ENCODE measurements around the gene SH3BGRL2.
"Not testable (repeated sequence)": the region's sequence is repeated elsewhere in the genome, so short reads cannot be mapped to it uniquely, and the experiment has no call there.

The SH3BGRL2 gene

GRCh38 chr6:79656134-79656533 lies 25.0 kb downstream of the SH3BGRL2 start:
- ChIA-PET CTCF (no interaction called here), POLR2A (no interaction called here)

GRCh38 chr6:79657238-79657637 lies 26.1 kb downstream of the SH3BGRL2 start:
- TF ChIP-seq, protein P1, sequence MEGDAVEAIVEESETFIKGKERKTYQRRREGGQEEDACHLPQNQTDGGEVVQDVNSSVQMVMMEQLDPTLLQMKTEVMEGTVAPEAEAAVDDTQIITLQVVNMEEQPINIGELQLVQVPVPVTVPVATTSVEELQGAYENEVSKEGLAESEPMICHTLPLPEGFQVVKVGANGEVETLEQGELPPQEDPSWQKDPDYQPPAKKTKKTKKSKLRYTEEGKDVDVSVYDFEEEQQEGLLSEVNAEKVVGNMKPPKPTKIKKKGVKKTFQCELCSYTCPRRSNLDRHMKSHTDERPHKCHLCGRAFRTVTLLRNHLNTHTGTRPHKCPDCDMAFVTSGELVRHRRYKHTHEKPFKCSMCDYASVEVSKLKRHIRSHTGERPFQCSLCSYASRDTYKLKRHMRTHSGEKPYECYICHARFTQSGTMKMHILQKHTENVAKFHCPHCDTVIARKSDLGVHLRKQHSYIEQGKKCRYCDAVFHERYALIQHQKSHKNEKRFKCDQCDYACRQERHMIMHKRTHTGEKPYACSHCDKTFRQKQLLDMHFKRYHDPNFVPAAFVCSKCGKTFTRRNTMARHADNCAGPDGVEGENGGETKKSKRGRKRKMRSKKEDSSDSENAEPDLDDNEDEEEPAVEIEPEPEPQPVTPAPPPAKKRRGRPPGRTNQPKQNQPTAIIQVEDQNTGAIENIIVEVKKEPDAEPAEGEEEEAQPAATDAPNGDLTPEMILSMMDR (IDR thresholded peaks at IDR 0.05; ENCODE audit: insufficient read depth, low read length, missing control alignments): no peak
- POLR2A ChIA-PET: no interaction called here
- no peak overlapping the region for H3K4me3 ChIP-seq (ENCODE audit: low read depth, low read length)
- CTCF ChIA-PET: no interaction called here
- DNase-seq (ENCODE audit: low read depth, low spot score): no peak

More at GRCh38 chr6:79656134-79656533, 25.0 kb downstream of the SH3BGRL2 start:
- H3K4me3 ChIP-seq (ENCODE audit: low read depth, low read length): no peak overlapping the region
- DNase-seq (ENCODE audit: low read depth, low spot score): no peak
- TF ChIP-seq, protein P1 (IDR thresholded peaks at IDR 0.05; ENCODE audit: insufficient read depth, low read length, missing control alignments): no peak

DNA sequence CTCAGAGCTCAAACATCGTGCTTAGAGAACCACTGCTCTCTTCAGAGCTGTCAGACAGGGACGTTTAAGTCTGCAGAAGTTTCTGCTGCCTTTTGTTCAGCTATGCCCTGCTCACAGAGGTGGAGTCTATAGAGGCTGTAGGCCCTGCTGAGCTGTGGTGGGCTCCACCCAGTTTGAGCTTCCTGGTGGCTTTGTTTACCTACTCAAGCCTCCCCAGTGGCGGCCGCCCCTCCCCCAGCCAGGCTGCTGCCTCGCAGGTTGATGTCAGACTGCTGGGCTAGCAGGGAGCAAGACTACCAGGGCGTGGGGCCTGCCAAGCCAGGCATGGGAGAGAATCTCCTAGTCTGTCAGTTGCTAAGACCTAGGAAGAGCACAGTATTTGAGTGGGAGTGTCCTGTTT lies 32.5 kb downstream of the SH3BGRL2 start:
- DNase-seq (ENCODE audit: low read depth, low spot score); H3K4me3 ChIP-seq (ENCODE audit: low read depth, low read length); POLR2A ChIA-PET; CTCF ChIA-PET: not testable (repeated sequence)

- POLR2A ChIA-PET: no interaction called here
- DNase-seq (ENCODE audit: low read depth, low spot score): no peak
- CTCF ChIA-PET: interaction anchor here (0.7 kb wide), 1 partner anchor 94 kb away, joined by 3 read pairs; no protein-coding TSS in a partner anchor
- H3K4me3 ChIP-seq (ENCODE audit: low read depth, low read length): no peak overlapping the region
- TF ChIP-seq, protein P1 (IDR thresholded peaks at IDR 0.05; ENCODE audit: insufficient read depth, low read length, missing control alignments): no peak
Measured at GRCh38 chr6:79665725-79666551, 34.8 kb downstream of the SH3BGRL2 start.

- DNase-seq (ENCODE audit: low read depth, low spot score): no peak
- CTCF ChIA-PET: interaction anchor here (0.7 kb wide), 1 partner anchor 95 kb away, joined by 3 read pairs; no protein-coding TSS in a partner anchor
- TF ChIP-seq, protein P1 (IDR thresholded peaks at IDR 0.05; ENCODE audit: insufficient read depth, low read length, missing control alignments): no peak
- POLR2A ChIA-PET: no interaction called here
- H3K4me3 ChIP-seq (ENCODE audit: low read depth, low read length): no peak overlapping the region
Measured at GRCh38 chr6:79666634-79667033, 35.5 kb downstream of the SH3BGRL2 start.

- ChIA-PET CTCF (no interaction called here), POLR2A (no interaction called here)
- no peak overlapping the region for H3K4me3 ChIP-seq (ENCODE audit: low read depth, low read length)
- TF ChIP-seq, protein P1 (IDR thresholded peaks at IDR 0.05; ENCODE audit: insufficient read depth, low read length, missing control alignments): no peak
- DNase-seq (ENCODE audit: low read depth, low spot score): no peak
Measured at GRCh38 chr6:79668381-79668780, 37.3 kb downstream of the SH3BGRL2 start.

DNA sequence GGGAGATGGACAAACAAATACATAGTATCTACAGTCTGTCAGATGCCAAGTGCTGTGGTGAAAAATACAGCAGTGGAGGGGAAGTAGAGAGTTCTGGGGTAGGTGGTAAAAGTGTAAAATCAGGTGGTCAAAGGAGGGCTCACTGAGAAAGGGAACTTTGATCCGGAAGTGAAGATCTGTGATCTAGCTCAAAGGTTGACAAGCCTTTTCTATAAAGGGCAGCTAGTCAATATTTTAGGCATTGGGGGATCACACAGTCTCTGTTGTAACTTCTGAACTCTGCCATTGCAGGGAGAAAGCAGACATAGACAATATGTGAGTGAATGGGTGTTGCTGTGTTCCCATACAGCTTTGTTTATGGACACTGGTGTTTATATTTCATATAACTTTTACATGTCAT lies 38.6 kb downstream of the SH3BGRL2 start:
- ChIA-PET CTCF (no interaction called here), POLR2A (no interaction called here)

More for the DNA sequence above, 38.6 kb downstream of the SH3BGRL2 start:
- DNase-seq (ENCODE audit: low read depth, low spot score): no peak
- TF ChIP-seq, protein P1 (IDR thresholded peaks at IDR 0.05; ENCODE audit: insufficient read depth, low read length, missing control alignments): no peak
- H3K4me3 ChIP-seq (ENCODE audit: low read depth, low read length): no peak overlapping the region
